GM15510 (cell line): Measurements from ENCODE around the gene OLIG2.

ENCODE experiments used
- POLR2A ChIP-seq: IDR thresholded peaks from 3 replicates; pipeline ENCODE4 v1.6.1; 2011; ENCODE audit warnings: borderline replicate concordance; ENCODE audit not compliant: insufficient read length; ENCODE audit errors: extremely low read depth

Gene OLIG2

DNA sequence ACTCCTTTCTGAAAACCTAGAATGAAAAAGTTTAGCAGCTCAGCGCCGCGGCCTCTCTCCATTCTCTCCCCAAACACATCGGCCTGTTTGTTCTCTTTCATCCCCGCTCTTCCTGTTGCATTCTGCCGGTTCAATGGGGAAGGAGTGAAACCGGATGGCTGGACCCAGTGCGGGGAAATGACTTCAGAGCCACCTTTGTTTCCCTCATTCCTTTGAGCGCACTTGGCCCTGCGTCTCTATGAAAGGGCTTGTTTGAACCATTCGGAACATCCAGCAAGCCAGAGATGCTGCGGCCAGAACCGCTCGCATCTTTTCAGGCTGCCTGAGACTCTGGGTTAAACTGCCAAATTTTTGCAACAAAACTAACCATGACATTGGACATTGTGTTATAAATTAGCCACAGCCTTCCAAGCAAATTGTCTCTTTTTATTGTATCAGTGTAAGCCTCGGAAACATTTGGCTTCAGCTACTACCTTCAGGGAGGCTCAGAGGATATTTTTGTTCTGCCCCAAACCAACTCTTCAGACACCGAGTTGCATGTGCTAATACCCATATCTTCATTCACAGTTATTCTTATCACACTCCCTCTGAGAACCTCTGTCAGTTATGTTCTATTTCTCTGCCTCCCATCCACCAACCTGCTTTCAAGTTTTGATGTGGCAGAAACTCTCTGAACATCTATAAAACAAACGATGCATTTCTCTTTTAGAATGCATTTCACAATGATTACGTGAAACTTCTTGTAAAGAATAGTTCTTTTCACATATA, 39.1 kb downstream of the OLIG2 start:
- no peak for TF ChIP-seq POLR2A

- TF ChIP-seq POLR2A, result no peak
These were observed 41.3 kb downstream of the OLIG2 start for GRCh38 chr21:33067043-33067442.

- no peak for TF ChIP-seq POLR2A
These were observed 41.7 kb downstream of the OLIG2 start for GRCh38 chr21:33067457-33067856.

GRCh38 chr21:33069243-33069642, 43.5 kb downstream of the OLIG2 start:
- TF ChIP-seq POLR2A, result no peak

DNA sequence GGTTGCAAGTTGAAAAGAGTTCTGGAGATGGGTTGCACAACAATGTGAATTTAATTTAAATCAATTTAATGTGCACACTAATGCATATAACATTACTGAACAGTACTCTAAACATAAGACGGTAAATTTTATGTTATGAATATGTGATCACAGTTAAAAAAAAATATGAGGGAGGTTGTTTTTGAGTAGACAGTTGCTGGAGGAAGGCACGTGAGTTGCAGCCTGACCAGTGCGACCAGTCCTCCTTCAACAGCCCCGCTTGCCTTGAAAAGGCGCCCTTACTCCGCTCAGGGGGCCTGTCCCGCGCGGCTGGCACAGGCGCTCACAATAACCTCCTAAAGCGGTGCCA, 43.9 kb downstream of the OLIG2 start:
- TF ChIP-seq POLR2A, result no peak

DNA sequence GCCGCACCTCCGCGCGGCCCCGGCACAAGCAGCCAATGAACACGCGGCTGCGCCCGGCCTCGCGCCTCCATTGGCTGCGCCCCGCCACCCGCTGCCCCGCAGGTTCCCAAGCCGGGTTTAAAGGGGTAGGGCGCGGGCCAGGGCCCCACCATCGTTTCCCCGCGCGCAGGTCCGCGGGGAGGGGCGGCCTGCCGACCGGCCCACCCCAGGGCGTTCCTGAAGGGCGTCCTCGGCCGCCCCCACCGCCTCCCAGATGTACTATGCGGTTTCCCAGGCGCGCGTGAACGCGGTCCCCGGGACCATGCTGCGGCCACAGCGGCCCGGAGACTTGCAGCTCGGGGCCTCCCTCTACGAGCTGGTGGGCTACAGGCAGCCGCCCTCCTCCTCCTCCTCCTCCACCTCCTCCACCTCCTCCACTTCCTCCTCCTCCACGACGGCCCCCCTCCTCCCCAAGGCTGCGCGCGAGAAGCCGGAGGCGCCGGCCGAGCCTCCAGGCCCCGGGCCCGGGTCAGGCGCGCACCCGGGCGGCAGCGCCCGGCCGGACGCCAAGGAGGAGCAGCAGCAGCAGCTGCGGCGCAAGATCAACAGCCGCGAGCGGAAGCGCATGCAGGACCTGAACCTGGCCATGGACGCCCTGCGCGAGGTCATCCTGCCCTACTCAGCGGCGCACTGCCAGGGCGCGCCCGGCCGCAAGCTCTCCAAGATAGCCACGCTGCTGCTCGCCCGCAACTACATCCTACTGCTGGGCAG, 44.4 kb downstream of the OLIG2 start, which contains the start of gene OLIG1:
Gene OLIG1, plus strand, starts transcription at position 148 of the 750 bp plus-strand sequence. Its CDS starts 106 bp downstream, at position 254.
- TF ChIP-seq POLR2A, result no peak

DNA sequence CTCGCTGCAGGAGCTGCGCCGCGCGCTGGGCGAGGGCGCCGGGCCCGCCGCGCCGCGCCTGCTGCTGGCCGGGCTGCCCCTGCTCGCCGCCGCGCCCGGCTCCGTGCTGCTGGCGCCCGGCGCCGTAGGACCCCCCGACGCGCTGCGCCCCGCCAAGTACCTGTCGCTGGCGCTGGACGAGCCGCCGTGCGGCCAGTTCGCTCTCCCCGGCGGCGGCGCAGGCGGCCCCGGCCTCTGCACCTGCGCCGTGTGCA, 44.9 kb downstream of the OLIG2 start:
- no peak for TF ChIP-seq POLR2A

- no peak for TF ChIP-seq POLR2A
These were observed 45.4 kb downstream of the OLIG2 start for GRCh38 chr21:33070998-33071769.

DNA sequence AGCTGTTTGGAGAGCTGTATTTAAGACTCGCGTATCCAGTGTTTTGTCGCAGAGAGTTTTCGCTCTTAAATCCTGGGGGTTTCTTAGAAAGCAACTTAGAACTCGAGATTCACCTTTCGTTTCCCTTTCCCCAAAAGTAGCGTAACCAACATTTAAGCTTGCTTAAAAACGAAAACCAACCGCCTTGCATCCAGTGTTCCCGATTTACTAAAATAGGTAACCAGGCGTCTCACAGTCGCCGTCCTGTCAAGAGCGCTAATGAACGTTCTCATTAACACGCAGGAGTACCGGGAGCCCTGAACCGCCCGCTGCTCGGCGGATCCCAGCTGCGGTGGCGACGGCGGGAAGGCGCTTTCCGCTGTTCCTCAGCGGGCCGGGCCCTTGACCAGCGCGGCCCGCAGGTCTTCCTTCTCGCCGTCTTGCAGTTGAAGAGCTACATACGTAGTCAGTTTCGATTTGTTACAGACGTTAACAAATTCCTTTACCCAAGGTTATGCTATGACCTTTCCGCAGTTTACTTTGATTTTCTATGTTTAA, 46.1 kb downstream of the OLIG2 start:
- TF ChIP-seq POLR2A, result no peak

DNA sequence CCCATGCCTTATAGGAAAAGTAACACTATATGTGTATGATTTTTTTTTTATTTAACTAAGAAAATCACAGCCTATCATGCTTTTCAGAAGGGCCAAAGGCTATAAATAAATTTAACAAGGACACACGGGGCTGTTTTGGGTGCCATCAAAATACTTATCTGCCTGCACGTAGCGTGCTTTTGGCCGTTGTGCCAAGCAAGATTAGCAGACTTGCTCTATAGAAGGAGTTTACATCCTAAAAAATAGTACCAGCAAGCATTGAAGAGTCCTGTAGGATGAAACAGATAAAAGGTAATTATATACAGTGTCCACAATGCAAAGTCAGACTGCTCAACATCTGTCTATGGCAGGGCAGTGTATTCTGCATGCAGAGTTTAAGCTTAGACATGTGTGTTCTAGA, 47.9 kb downstream of the OLIG2 start:
- TF ChIP-seq POLR2A, result no peak

DNA sequence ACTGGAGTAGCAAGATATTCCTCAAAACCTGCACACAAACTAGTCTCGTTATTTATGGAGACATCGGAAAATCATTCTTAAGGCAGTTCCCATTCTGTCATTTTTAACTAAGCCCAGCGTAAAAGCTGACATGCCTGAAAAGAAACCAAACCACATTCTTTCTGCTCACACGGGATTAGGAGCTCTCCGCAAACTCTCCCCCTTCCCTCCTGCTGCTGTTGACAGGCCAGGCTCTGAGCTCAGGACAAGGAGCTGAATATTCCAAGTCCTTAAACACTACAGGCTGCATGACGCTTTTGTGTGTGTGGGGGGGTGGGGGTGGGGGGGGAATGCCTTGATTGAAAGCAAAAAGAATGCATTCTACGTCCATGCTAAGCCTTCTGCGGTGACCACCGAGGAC, 49.4 kb downstream of the OLIG2 start:
- no peak for TF ChIP-seq POLR2A

GRCh38 chr21:33075596-33076195, 50.0 kb downstream of the OLIG2 start:
- no peak for TF ChIP-seq POLR2A

GRCh38 chr21:33076600-33077329, 51.0 kb downstream of the OLIG2 start:
- no peak for TF ChIP-seq POLR2A
